Kidney (tissue), 14 donors: ENCODE measurements around the gene IL22RA2. TPM values are rescaled to one million over a fixed set of nuclear protein-coding genes. Genes with fewer than 3 reads are reported as not detected.

Experiments
- DNase-seq, 5 donors: peaks; one replicate each; pipeline ENCODE4 v3.0.0-alpha.2; 2013 to 2020
- FAIRE-seq: peaks from 2 replicates; lab custom pipeline; 2012; peaks lifted over from hg19 to GRCh38; lab: Jason Lieb, UNC
- H3K27ac ChIP-seq, 2 donors: one replicate each; pipeline ENCODE4 v1.7.0; 2013; ENCODE audit warnings: low read depth in 2 of 2, low read length in 2 of 2, inconsistent platforms in 1 of 2
- H3K27me3 ChIP-seq: one replicate; pipeline ENCODE4 v1.7.1; 2013; ENCODE audit warnings: low read length, inconsistent platforms; ENCODE audit not compliant: control insufficient read depth, insufficient read depth
- H3K36me3 ChIP-seq, 3 donors: one replicate each; pipeline versions ENCODE4 v1.7.0 to v1.7.1; 2013; ENCODE audit warnings: low read length in 3 of 3, control low read depth in 1 of 3, inconsistent platforms in 1 of 3; ENCODE audit not compliant: insufficient read depth in 3 of 3, control insufficient read depth in 2 of 3
- H3K4me1 ChIP-seq, 3 donors: one replicate each; pipeline versions ENCODE4 v1.7.0 to v1.7.1; 2013; ENCODE audit warnings: low read length in 3 of 3, inconsistent platforms in 1 of 3, low read depth in 1 of 3; ENCODE audit not compliant: control insufficient read depth in 2 of 3, insufficient read depth in 2 of 3
- H3K4me3 ChIP-seq, 3 donors: one replicate each; pipeline versions ENCODE4 v1.7.0 to v1.8.1; 2013; ENCODE audit warnings: low read length in 3 of 3, control low read depth in 1 of 3, inconsistent platforms in 1 of 3
- H3K9ac ChIP-seq, 3 donors: one replicate each; pipeline versions ENCODE4 v1.7.0 to v1.7.1; 2013; ENCODE audit warnings: low read length in 3 of 3, control low read depth in 1 of 3, inconsistent platforms in 1 of 3
- H3K9me3 ChIP-seq, 3 donors: one replicate each; pipeline versions ENCODE4 v1.7.0 to v1.7.1; 2013; ENCODE audit warnings: low read length in 3 of 3, control low read depth in 1 of 3, inconsistent platforms in 1 of 3; ENCODE audit not compliant: control insufficient read depth in 2 of 3, insufficient read depth in 1 of 3
- intact Hi-C: fragments of 100-400 bp; cut with DNase I; formaldehyde crosslinking; loops from one replicate; pipeline ENCODE4 v1.11.1; 2022
- polyA plus RNA-seq: library from polyadenylated mRNA; stranded (reverse); fragments of 350-450 nt; fragmentation: Illumina TruSeq; extraction: RNeasy Lipid Tissue Mini Kit (QIAGEN cat#74804); gene quantifications from one replicate; pipeline ENCODE4 v1.2.3, GENCODE V29; 2014; ENCODE audit warnings: low read depth, low replicate concordance; ENCODE audit not compliant: insufficient read depth
- total RNA-seq: library from RNA; stranded (reverse); fragmentation: NEBNext Ultra II Directional; extraction: Animal tissue kit (Norgen Biotek cat#: 25700); gene quantifications from one replicate; pipeline ENCODE4 v1.2.1, GENCODE V29; 2021
- TF ChIP-seq, protein P1 (sequence below): IDR thresholded peaks from 3 replicates; pipeline ENCODE4 v1.5.1; 2012; ENCODE audit warnings: mild to moderate bottlenecking, moderate library complexity, borderline replicate concordance; ENCODE audit not compliant: insufficient read depth; ENCODE audit errors: extremely low read depth
- donor health status: control.
- donor health status: control.
- donor health status: control.
- donor health status: control.
- donor health status: control.
- donor health status: DM: yes; HTN: yes; CAD: no.
- donor health status: Normal renal cell carcinoma (clear cell type).

Gene IL22RA2
- total and polyA plus RNA-seq, 2 donors from 2014 or later, result not detected

DNA sequence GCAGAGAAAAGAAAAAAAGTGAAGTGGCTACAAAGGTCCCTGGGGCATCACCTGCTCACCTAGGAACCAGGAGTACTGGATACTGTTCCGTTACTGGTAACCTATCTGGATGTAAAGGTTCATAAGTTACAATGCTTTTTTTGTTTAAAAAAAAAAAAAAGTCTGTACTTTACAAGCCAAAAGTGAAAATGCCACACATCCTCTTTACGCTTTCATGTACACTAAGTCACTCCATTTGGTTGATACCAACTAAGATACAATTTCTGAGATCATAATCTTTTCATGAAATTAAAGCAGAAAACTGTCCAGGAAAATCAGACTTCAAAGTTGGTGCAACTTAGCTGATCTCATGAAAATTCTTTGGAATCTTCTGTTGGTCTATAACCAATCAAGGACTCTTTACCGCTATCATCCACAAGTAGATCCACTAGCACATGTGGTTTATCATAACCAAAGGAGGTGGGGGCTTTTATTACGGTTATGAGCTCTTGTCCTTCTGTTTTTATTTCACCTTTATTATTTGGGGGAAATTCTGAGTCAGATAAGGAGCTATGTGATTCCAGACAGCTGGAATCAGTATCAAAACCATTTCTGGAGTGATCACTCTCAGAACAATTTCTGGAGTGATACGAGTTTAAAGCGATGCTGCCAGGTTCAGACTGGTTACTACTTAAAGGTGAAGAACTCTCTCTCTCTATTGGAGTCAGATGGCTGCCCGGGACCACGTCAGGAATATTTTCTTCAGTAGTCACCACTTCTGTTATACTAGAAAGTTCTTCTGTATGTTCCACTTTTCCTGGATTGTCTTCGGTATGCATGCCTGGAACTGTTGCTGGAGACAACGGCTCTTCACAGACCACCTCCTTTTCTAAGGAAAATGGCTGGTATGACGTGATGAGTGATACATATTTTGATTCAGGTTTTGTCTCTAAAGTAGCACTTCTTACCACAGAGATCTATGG is 24.5 kb upstream of the IL22RA2 start:
- Histone ChIP-seq H3K9me3 (no peaks in the 10 kb centered on the region), H3K4me3 (no peak overlapping the region), H3K27me3 (no peaks in the 10 kb centered on the region), H3K9ac (no peak overlapping the region), H3K4me1 (no peaks in the 10 kb centered on the region), H3K27ac (no peak overlapping the region), H3K36me3 (peaks cover 6 to 18% (median 16%) of the 10 kb centered on the region in 3 donors)
- FAIRE-seq (no peak), DNase-seq (no peak)
- TF ChIP-seq, protein P1, sequence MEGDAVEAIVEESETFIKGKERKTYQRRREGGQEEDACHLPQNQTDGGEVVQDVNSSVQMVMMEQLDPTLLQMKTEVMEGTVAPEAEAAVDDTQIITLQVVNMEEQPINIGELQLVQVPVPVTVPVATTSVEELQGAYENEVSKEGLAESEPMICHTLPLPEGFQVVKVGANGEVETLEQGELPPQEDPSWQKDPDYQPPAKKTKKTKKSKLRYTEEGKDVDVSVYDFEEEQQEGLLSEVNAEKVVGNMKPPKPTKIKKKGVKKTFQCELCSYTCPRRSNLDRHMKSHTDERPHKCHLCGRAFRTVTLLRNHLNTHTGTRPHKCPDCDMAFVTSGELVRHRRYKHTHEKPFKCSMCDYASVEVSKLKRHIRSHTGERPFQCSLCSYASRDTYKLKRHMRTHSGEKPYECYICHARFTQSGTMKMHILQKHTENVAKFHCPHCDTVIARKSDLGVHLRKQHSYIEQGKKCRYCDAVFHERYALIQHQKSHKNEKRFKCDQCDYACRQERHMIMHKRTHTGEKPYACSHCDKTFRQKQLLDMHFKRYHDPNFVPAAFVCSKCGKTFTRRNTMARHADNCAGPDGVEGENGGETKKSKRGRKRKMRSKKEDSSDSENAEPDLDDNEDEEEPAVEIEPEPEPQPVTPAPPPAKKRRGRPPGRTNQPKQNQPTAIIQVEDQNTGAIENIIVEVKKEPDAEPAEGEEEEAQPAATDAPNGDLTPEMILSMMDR, result no peak
- intact Hi-C loops, result no loop called here

DNA sequence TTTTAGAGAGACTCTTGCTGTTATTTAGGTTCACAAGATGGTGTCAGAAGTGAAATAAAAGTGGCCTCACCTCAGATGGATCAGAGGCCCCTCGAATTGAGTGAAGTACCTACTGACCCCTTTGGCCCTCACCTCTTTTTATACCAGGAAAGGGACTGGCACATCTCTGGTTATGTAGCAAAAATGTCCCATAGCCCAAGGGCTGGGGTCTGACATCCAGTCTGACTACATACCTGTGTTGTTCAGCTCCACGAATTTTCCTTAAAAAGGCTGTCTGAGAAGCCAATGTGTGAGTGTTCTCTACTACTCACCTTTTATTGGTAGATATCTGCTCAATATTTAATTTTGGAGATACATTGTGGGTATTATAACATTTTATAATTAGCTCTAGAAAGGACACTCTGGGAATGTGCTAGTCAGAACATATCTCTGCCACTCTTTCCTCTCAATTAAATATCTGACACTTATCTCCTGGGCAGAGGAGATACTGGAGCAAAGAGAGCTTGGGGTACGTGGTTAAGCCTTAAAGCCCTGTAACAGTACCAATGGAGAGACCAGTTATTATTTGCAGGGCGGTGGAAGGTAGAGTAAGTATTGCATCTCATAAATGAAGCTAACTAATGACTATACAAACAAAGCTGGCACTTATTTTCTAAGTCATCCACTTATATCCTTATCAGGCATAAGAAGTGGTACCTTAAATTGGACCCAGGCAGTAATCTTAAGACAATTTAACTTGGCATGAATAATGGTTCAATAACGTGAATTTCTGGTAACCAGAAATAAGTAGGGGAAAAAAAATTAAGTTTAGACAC is 20.0 kb upstream of the IL22RA2 start:
- Histone ChIP-seq H3K9ac (no peak overlapping the region), H3K4me3 (no peak overlapping the region), H3K27ac (no peak overlapping the region), H3K9me3 (no peaks in the 10 kb centered on the region), H3K36me3 (peaks cover 6 to 10% (median 9%) of the 10 kb centered on the region in 3 donors), H3K27me3 (no peaks in the 10 kb centered on the region), H3K4me1 (no peaks in the 10 kb centered on the region)
- DNase-seq, result no peak
- intact Hi-C loops, result no loop called here
- no peak for FAIRE-seq
- TF ChIP-seq, protein P1, result no peak

- no peak for FAIRE-seq
- Histone ChIP-seq H3K27ac (no peak overlapping the region), H3K9me3 (no peaks in the 10 kb centered on the region), H3K4me1 (no peaks in the 10 kb centered on the region), H3K4me3 (no peak overlapping the region), H3K36me3 (peaks cover 1 to 4% (median 2%) of the 10 kb centered on the region in 3 donors), H3K27me3 (no peaks in the 10 kb centered on the region), H3K9ac (no peak overlapping the region)
- intact Hi-C loops, result no loop called here
- TF ChIP-seq, protein P1, result no peak
- no peak for DNase-seq
Observed at GRCh38 chr6:137192821-137193220, 19.4 kb upstream of the IL22RA2 start.
